Neural crest cell (in vitro differentiated cells): ENCODE measurements around the gene TGFBR2. TPM values are rescaled to one million over a fixed set of nuclear protein-coding genes. Genes with fewer than 3 reads are reported as not detected.

ENCODE experiments used
- DNase-seq: peaks from one replicate; pipeline ENCODE4 v3.0.0; 2021; ENCODE audit warnings: low read depth, mixed read lengths, low spot score
- H3K27ac Mint-ChIP-seq: one replicate; pipeline ENCODE4 v1.8.0; 2021; ENCODE audit warnings: mild to moderate bottlenecking, mixed read lengths; ENCODE audit not compliant: unreplicated experiment
- H3K27me3 Mint-ChIP-seq: 2 replicates; pipeline ENCODE4 v1.8.0; 2021; ENCODE audit warnings: low read depth, mild to moderate bottlenecking, mixed read lengths
- H3K36me3 Mint-ChIP-seq: 2 replicates; pipeline ENCODE4 v1.8.0; 2021; ENCODE audit warnings: low read depth, mild to moderate bottlenecking, mixed read lengths
- H3K4me1 Mint-ChIP-seq: 2 replicates; pipeline ENCODE4 v1.8.0; 2021; ENCODE audit warnings: mixed read lengths
- H3K4me3 Mint-ChIP-seq: one replicate; pipeline ENCODE4 v1.8.0; 2021; ENCODE audit warnings: mild to moderate bottlenecking, mixed read lengths
- H3K9me3 Mint-ChIP-seq: 2 replicates; pipeline ENCODE4 v1.8.0; 2021; ENCODE audit warnings: mixed read lengths
- CTCF ChIP-seq: fragments of 200-600 bp; sonication (generic); conservative IDR thresholded peaks from 2 replicates; pipeline ENCODE4 v1.5.0; 2021; ENCODE audit warnings: antibody characterized with exemption, mild to moderate bottlenecking
- total RNA-seq: library from RNA; stranded (reverse); gene quantifications from 2 replicates; pipeline ENCODE4 v1.2.1, GENCODE V29; 2021

Gene TGFBR2
- total RNA-seq, 1 donor from 2014 or later, result 8.7 TPM

- DNase-seq, result no peak
- Mint-ChIP-seq H3K4me1 (peaks cover 9% of the 10 kb centered on the region), H3K27ac (no peak overlapping the region), H3K9me3 (peaks cover 2% of the 10 kb centered on the region), H3K36me3 (peaks cover 17% of the 10 kb centered on the region), H3K4me3 (no peak overlapping the region), H3K27me3 (no peaks in the 10 kb centered on the region)
- TF ChIP-seq CTCF, result no peak
Observed at GRCh38 chr3:30616347-30617027, 10.1 kb downstream of the TGFBR2 start.

- no peak overlapping the region for H3K4me3 Mint-ChIP-seq
- no peak for TF ChIP-seq CTCF
- no peak overlapping the region for H3K27ac Mint-ChIP-seq
- peaks cover 2% of the 10 kb centered on the region for H3K9me3 Mint-ChIP-seq
- H3K27me3 Mint-ChIP-seq, result no peaks in the 10 kb centered on the region
- peaks cover 21% of the 10 kb centered on the region for H3K36me3 Mint-ChIP-seq
- peaks cover 9% of the 10 kb centered on the region for H3K4me1 Mint-ChIP-seq
- DNase-seq, result no peak
Observed at GRCh38 chr3:30617069-30617468, 10.7 kb downstream of the TGFBR2 start.

GRCh38 chr3:30617653-30618052, 11.3 kb downstream of the TGFBR2 start:
- no peak overlapping the region for H3K27ac Mint-ChIP-seq
- no peak for TF ChIP-seq CTCF
- peaks cover 24% of the 10 kb centered on the region for H3K36me3 Mint-ChIP-seq
- DNase-seq, result no peak
- peaks cover 2% of the 10 kb centered on the region for H3K9me3 Mint-ChIP-seq
- no peak overlapping the region for H3K4me3 Mint-ChIP-seq
- H3K27me3 Mint-ChIP-seq, result no peaks in the 10 kb centered on the region
- H3K4me1 Mint-ChIP-seq, result peaks cover 9% of the 10 kb centered on the region

- H3K4me1 Mint-ChIP-seq, result peaks cover 6% of the 10 kb centered on the region
- peaks cover 23% of the 10 kb centered on the region for H3K36me3 Mint-ChIP-seq
- H3K4me3 Mint-ChIP-seq, result no peak overlapping the region
- H3K27ac Mint-ChIP-seq, result no peak overlapping the region
- H3K9me3 Mint-ChIP-seq, result peaks cover 2% of the 10 kb centered on the region
- no peaks in the 10 kb centered on the region for H3K27me3 Mint-ChIP-seq
- no peak for TF ChIP-seq CTCF
- DNase-seq, result no peak
Observed at GRCh38 chr3:30618526-30618925, 12.1 kb downstream of the TGFBR2 start.

GRCh38 chr3:30619318-30619717, 12.9 kb downstream of the TGFBR2 start:
- no peak for DNase-seq
- no peak overlapping the region for H3K27ac Mint-ChIP-seq
- peaks cover 24% of the 10 kb centered on the region for H3K36me3 Mint-ChIP-seq
- peaks cover 2% of the 10 kb centered on the region for H3K9me3 Mint-ChIP-seq
- no peak for TF ChIP-seq CTCF
- H3K4me3 Mint-ChIP-seq, result no peak overlapping the region
- no peaks in the 10 kb centered on the region for H3K27me3 Mint-ChIP-seq
- peaks cover 6% of the 10 kb centered on the region for H3K4me1 Mint-ChIP-seq
